Mesenchymal stem cell (in vitro differentiated cells and primary cell): ENCODE measurements around the gene ZNF609.

Experiments used
- DNase-seq: peaks from one replicate; pipeline ENCODE4 v3.0.0-alpha.2; 2013
- H2AFZ ChIP-seq: one replicate; pipeline ENCODE4 v1.6.1; 2013; ENCODE audit warnings: low read depth, mild to moderate bottlenecking, control low read depth, inconsistent platforms, low read length, moderate library complexity
- H2AK5ac ChIP-seq: 2 replicates; pipeline ENCODE4 v1.6.1; 2013; ENCODE audit warnings: low read length, moderate library complexity, mild to moderate bottlenecking, inconsistent platforms; ENCODE audit not compliant: severe bottlenecking
- H2BK120ac ChIP-seq: one replicate; pipeline ENCODE4 v1.6.1; 2013; ENCODE audit warnings: low read depth, mild to moderate bottlenecking, inconsistent platforms, low read length, moderate library complexity
- H2BK12ac ChIP-seq, 2 experiments: one replicate each; pipeline ENCODE4 v1.6.1; 2013; ENCODE audit warnings: inconsistent platforms in 2 of 2, low read length in 2 of 2, mild to moderate bottlenecking in 2 of 2, moderate library complexity in 2 of 2, control low read depth in 1 of 2
- H2BK15ac ChIP-seq: one replicate; pipeline ENCODE4 v1.6.1; 2013; ENCODE audit warnings: mild to moderate bottlenecking, low read depth, inconsistent platforms; ENCODE audit not compliant: poor library complexity, severe bottlenecking
- H2BK5ac ChIP-seq: 2 replicates; pipeline ENCODE4 v1.6.1; 2013; ENCODE audit warnings: low read depth, mild to moderate bottlenecking, low read length, control low read depth, inconsistent platforms; ENCODE audit not compliant: poor library complexity, severe bottlenecking
- H3K14ac ChIP-seq, 2 experiments: one replicate each; pipeline ENCODE4 v1.6.1; 2013; ENCODE audit warnings: inconsistent platforms in 2 of 2, low read length in 2 of 2, control low read depth in 1 of 2, mild to moderate bottlenecking in 1 of 2, moderate library complexity in 1 of 2
- H3K18ac ChIP-seq, 2 experiments: one replicate each; pipeline ENCODE4 v1.6.1; 2013; ENCODE audit warnings: inconsistent platforms in 2 of 2, low read length in 2 of 2, control low read depth in 1 of 2, low read depth in 1 of 2, mild to moderate bottlenecking in 1 of 2
- H3K23ac ChIP-seq, 2 experiments: one replicate each; pipeline ENCODE4 v1.6.1; 2013; ENCODE audit warnings: inconsistent platforms in 2 of 2, low read length in 2 of 2, mild to moderate bottlenecking in 2 of 2, moderate library complexity in 2 of 2, control low read depth in 1 of 2
- H3K27ac ChIP-seq: 2 replicates; pipeline ENCODE4 v1.5.1; 2013; ENCODE audit warnings: mild to moderate bottlenecking, moderate library complexity, low read length, control low read depth, inconsistent platforms; ENCODE audit not compliant: poor library complexity, severe bottlenecking
- H3K27me3 ChIP-seq, 2 experiments: 2 replicates each; pipeline versions ENCODE4 v1.6.1 to v1.7.0; 2013; ENCODE audit warnings: low read length in 2 of 2, mild to moderate bottlenecking in 2 of 2, moderate library complexity in 2 of 2, control low read depth in 1 of 2, inconsistent platforms in 1 of 2; ENCODE audit not compliant: control insufficient read depth in 1 of 2, insufficient read depth in 1 of 2
- H3K36me3 ChIP-seq, 2 experiments: 2 replicates each; pipeline versions ENCODE4 v1.6.1 to v1.7.0; 2013; ENCODE audit warnings: low read length in 2 of 2, control low read depth in 1 of 2, inconsistent platforms in 1 of 2, low read depth in 1 of 2, mild to moderate bottlenecking in 1 of 2; ENCODE audit not compliant: insufficient read depth in 2 of 2, control insufficient read depth in 1 of 2
- H3K4ac ChIP-seq, 2 experiments: one replicate each; pipeline ENCODE4 v1.6.1; 2013; ENCODE audit warnings: inconsistent platforms in 2 of 2, low read length in 2 of 2, mild to moderate bottlenecking in 2 of 2, moderate library complexity in 2 of 2, control low read depth in 1 of 2, low read depth in 1 of 2
- H3K4me1 ChIP-seq: 2 replicates; pipeline ENCODE4 v1.6.1; 2013; ENCODE audit warnings: low read depth, low read length, control low read depth; ENCODE audit not compliant: control insufficient read depth, insufficient read depth
- H3K4me2 ChIP-seq: 2 replicates; pipeline ENCODE4 v1.6.1; 2013; ENCODE audit warnings: low read length, mild to moderate bottlenecking, inconsistent platforms; ENCODE audit not compliant: poor library complexity, severe bottlenecking
- H3K4me3 ChIP-seq, 2 experiments: 2 replicates each; pipeline versions ENCODE4 v1.5.1 to v1.7.0; 2013; ENCODE audit warnings: low read length in 2 of 2, mild to moderate bottlenecking in 2 of 2, control low read depth in 1 of 2, low read depth in 1 of 2; ENCODE audit not compliant: insufficient read depth in 1 of 2
- H3K79me1 ChIP-seq: replicated peaks from 2 replicates; pipeline ENCODE4 v1.6.1; 2013; ENCODE audit warnings: mild to moderate bottlenecking, control low read depth, low read length, inconsistent platforms; ENCODE audit not compliant: poor library complexity, severe bottlenecking
- H3K9ac ChIP-seq: 2 replicates; pipeline ENCODE4 v1.7.0; 2013; ENCODE audit warnings: mild to moderate bottlenecking, low read length, moderate library complexity
- H3K9me3 ChIP-seq: 2 replicates; pipeline ENCODE4 v1.7.0; 2013; ENCODE audit warnings: mild to moderate bottlenecking, low read length; ENCODE audit not compliant: control insufficient read depth
- H4K8ac ChIP-seq: one replicate; pipeline ENCODE4 v1.6.1; 2013; ENCODE audit warnings: inconsistent platforms, mild to moderate bottlenecking, low read length, moderate library complexity
- H4K91ac ChIP-seq: one replicate; pipeline ENCODE4 v1.6.1; 2013; ENCODE audit warnings: mild to moderate bottlenecking, low read length, inconsistent platforms
- WGBS: methylation state at CpG from one replicate; pipeline ENCODE4 v1.1.7; 2013; ENCODE audit warnings: mixed read lengths; 5-methylcytosine and 5-hydroxymethylcytosine counted together

ZNF609 gene

GRCh38 chr15:64618138-64618537 lies 157.8 kb downstream of the ZNF609 start:
- Histone ChIP-seq H2AK5ac (no peak overlapping the region), H3K27me3 (no peaks in the 10 kb centered on the region), H3K4me2 (no peak overlapping the region), H3K4ac (no peak overlapping the region), H3K4me3 (no peak overlapping the region), H2AFZ (no peak overlapping the region), H4K91ac (no peak overlapping the region), H3K4me1 (peaks cover 4% of the 10 kb centered on the region), H2BK12ac (no peak overlapping the region), H3K79me1 (peaks cover 28% of the 10 kb centered on the region), H3K14ac (no peak overlapping the region), H2BK5ac (no peak overlapping the region), H3K23ac (no peak overlapping the region), H3K18ac (no peak overlapping the region), H3K9me3 (no peaks in the 10 kb centered on the region), H2BK15ac (no peak overlapping the region), H3K27ac (no peak overlapping the region), H3K9ac (no peak overlapping the region), H3K36me3 (peaks cover 5 to 7% of the 10 kb centered on the region in 2 experiments), H4K8ac (no peak overlapping the region), H2BK120ac (no peak overlapping the region)
- DNase-seq: no peak
- 98% methylated on average over 5 of the region's 5 CpGs for WGBS

DNA sequence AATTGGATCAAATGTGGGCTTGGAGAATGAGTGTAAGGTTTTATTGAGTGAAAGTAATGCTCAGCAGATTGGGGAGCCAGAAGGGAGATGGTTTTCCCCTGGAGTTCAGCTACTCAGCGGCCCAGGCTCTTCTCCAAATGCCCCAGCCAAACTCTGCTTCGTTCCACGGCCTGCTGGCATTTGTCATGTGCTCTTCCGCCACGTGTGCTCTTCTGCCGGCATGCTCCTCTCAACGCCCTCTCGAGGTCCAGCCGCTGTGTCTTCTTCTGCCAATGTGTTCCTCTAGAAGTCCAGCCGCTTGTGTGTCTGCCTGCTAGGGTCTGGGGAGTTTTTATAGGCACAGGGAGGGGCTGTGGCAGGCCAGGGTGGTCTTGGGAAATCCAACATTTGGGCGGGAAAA lies 158.2 kb downstream of the ZNF609 start:
- no peak for DNase-seq
- Histone ChIP-seq H3K14ac (no peak overlapping the region), H2AK5ac (no peak overlapping the region), H2AFZ (no peak overlapping the region), H3K4me1 (peaks cover 4% of the 10 kb centered on the region), H3K9me3 (no peaks in the 10 kb centered on the region), H3K27ac (no peak overlapping the region), H3K9ac (no peak overlapping the region), H2BK5ac (no peak overlapping the region), H3K18ac (no peak overlapping the region), H4K8ac (no peak overlapping the region), H3K36me3 (peaks cover 7 to 9% of the 10 kb centered on the region in 2 experiments), H3K4ac (no peak overlapping the region), H3K79me1 (peaks cover 28% of the 10 kb centered on the region), H2BK15ac (no peak overlapping the region), H2BK120ac (no peak overlapping the region), H3K4me3 (no peak overlapping the region), H2BK12ac (no peak overlapping the region), H4K91ac (no peak overlapping the region), H3K27me3 (no peaks in the 10 kb centered on the region), H3K4me2 (no peak overlapping the region), H3K23ac (no peak overlapping the region)
- WGBS: 92% methylated on average over 11 of the region's 11 CpGs

- no peak overlapping the region for H2AK5ac ChIP-seq
- H3K27ac ChIP-seq: no peak overlapping the region
- H3K4me1 ChIP-seq: peaks cover 2% of the 10 kb centered on the region
- H3K4me3 ChIP-seq: no peak overlapping the region
- no peak overlapping the region for H3K18ac ChIP-seq
- no peaks in the 10 kb centered on the region for H3K9me3 ChIP-seq
- no peak overlapping the region for H4K8ac ChIP-seq
- H2AFZ ChIP-seq: no peak overlapping the region
- no peak overlapping the region for H3K4ac ChIP-seq
- no peaks in the 10 kb centered on the region for H3K27me3 ChIP-seq
- H2BK15ac ChIP-seq: no peak overlapping the region
- no peak overlapping the region for H2BK12ac ChIP-seq
- no peak for DNase-seq
- H3K36me3 ChIP-seq: peaks cover 7 to 21% of the 10 kb centered on the region in 2 experiments
- no peak overlapping the region for H4K91ac ChIP-seq
- no peak overlapping the region for H2BK120ac ChIP-seq
- H3K14ac ChIP-seq: no peak overlapping the region
- H3K79me1 ChIP-seq: peaks cover 26% of the 10 kb centered on the region
- H3K4me2 ChIP-seq: no peak overlapping the region
- no peak overlapping the region for H3K23ac ChIP-seq
- H2BK5ac ChIP-seq: no peak overlapping the region
- H3K9ac ChIP-seq: no peak overlapping the region
- 94% methylated on average over 1 of the region's 1 CpG for WGBS
Measured at GRCh38 chr15:64619880-64620839, 159.8 kb downstream of the ZNF609 start.

GRCh38 chr15:64621056-64621455 lies 160.7 kb downstream of the ZNF609 start:
- Histone ChIP-seq H3K9ac (no peak overlapping the region), H2BK15ac (no peak overlapping the region), H3K4me1 (peaks cover 2% of the 10 kb centered on the region), H3K36me3 (peaks cover 7 to 22% of the 10 kb centered on the region in 2 experiments), H2BK120ac (no peak overlapping the region), H3K79me1 (peaks cover 24% of the 10 kb centered on the region), H4K8ac (no peak overlapping the region), H3K27me3 (no peaks in the 10 kb centered on the region), H3K4ac (no peak overlapping the region), H3K9me3 (no peaks in the 10 kb centered on the region), H2AFZ (no peak overlapping the region), H2AK5ac (no peak overlapping the region), H3K4me2 (no peak overlapping the region), H4K91ac (no peak overlapping the region), H3K14ac (no peak overlapping the region), H2BK12ac (no peak overlapping the region), H3K23ac (no peak overlapping the region), H3K18ac (no peak overlapping the region), H2BK5ac (no peak overlapping the region), H3K4me3 (no peak overlapping the region), H3K27ac (no peak overlapping the region)
- DNase-seq: no peak
- WGBS: 93% methylated on average over 3 of the region's 3 CpGs
